ENCODE measurements around the gene COL6A2. TPM values are rescaled to one million over a fixed set of nuclear protein-coding genes. Genes with fewer than 3 reads are reported as not detected.
A peak's percentile ranks its signal among the peaks of the same experiment; 100 is the strongest.
"Not testable (repeated sequence)": the region's sequence is repeated elsewhere in the genome, so short reads cannot be mapped to it uniquely, and the experiment has no call there.

COL6A2 gene
- total and polyA plus RNA-seq, 8 donors: 362 to 647 (median 447) TPM

DNA sequence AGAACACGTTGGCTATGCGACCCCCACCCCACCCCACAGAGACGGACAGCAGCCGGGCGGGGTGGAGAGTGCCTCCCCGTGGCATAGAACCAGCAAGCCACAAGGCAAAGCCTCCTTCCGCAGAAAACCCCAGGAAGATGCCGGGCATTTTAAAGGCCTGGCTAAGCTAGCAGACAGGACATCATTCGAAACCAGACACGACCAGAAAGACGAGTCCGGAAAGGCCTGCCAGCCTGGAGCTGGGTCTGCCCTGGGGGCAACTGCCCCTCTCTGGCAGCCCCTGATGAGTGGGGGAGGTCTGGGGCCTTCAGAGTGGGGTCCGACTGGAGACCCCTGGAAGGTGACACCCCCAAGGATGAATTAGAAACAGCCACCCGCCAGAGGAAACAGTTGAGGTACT, 48.9 kb downstream of the COL6A2 start:
- Histone ChIP-seq H3K9me3 (peaks cover 0 to 3% of the 10 kb centered on the region in 2 donors), H3K36me3 (no peaks in the 10 kb centered on the region), H3K27me3 (peaks cover 0 to 6% of the 10 kb centered on the region in 2 donors), H3K4me1 (peaks cover 0 to 6% of the 10 kb centered on the region in 2 donors), H3K4me3 (no peak overlapping the region), H3K27ac (no peak overlapping the region)
- TF ChIP-seq CTCF (IDR thresholded peaks at IDR 0.05): no peak
- peak in 1 of 4 donors; percentile 28 for DNase-seq
- ATAC-seq: no peak
- intact Hi-C loops (cut with DNase I): no loop called here

DNA sequence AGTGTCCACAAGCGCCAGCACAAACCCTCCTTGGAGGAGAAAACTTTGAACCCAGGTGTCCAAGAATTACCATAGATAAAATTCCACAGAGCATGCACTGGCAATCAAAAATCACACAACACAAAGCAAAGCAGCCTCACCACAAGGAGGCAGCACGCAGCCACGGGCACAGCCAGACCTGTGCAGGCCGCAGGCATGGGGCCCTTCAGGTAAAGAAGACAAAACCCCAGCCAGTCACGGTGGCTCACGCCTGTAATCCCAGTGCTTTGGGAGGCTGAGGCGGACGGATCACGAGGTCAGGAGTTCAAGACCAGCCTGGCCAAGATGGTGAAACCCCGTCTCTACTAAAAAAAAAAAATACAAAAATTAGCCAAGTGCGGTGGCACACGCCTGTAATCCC, 49.5 kb downstream of the COL6A2 start:
- H3K27me3 ChIP-seq; H3K36me3 ChIP-seq; H3K4me3 ChIP-seq; intact Hi-C loops (cut with DNase I); H3K9me3 ChIP-seq; H3K4me1 ChIP-seq; H3K27ac ChIP-seq: not testable (repeated sequence)
- DNase-seq (peak in 1 of 4 donors; percentile 61), ATAC-seq (peak; percentile 31)

- no peak for TF ChIP-seq CTCF (IDR thresholded peaks at IDR 0.05)
- no peak overlapping the region for H3K27ac ChIP-seq
- peaks cover 0 to 13% of the 10 kb centered on the region in 2 donors for H3K27me3 ChIP-seq
- H3K4me3 ChIP-seq: no peak overlapping the region
- H3K9me3 ChIP-seq: no peaks in the 10 kb centered on the region
- peaks cover 0 to 7% of the 10 kb centered on the region in 2 donors for H3K4me1 ChIP-seq
- no peak for ATAC-seq
- H3K36me3 ChIP-seq: no peaks in the 10 kb centered on the region
- no peak for DNase-seq
- intact Hi-C loops (cut with DNase I): no loop called here
These were observed 50.2 kb downstream of the COL6A2 start for GRCh38 chr21:46148106-46148505.

DNA sequence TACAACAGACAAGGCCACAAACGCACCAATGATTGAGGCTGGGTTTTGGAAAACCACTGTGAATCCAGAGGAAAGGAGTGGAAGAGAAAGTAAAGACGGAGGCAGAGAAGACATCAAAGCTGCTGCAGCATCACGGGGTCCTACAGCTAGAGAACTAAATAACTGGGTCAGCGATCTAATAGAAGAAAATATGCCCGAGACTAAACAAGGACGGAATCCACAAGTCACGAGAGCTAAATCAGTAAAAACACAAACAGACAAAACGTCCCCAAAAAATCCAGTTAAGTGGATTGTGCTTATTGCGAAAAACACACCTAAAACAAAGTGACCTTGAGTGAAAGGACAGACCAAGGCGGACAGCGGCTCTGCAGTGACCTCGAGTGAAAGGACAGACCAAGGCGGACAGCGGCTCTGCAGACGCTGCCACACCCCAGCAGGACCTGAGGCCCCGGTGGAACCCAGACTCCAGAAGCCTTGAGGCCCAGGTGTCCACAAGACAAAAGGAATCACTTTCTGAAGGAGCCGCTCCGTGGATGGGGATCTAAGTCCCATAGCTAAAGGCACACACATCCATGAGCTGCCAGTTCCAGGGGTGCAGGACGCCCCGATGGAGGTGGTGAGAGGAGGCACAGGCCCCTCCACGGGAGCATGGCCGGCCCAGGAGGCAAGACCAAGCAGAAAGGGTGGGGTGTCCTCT, 51.4 kb downstream of the COL6A2 start:
- Histone ChIP-seq H3K4me3 (no peak overlapping the region), H3K36me3 (no peaks in the 10 kb centered on the region), H3K27me3 (peaks cover 0 to 15% of the 10 kb centered on the region in 2 donors), H3K9me3 (no peaks in the 10 kb centered on the region), H3K27ac (no peak overlapping the region), H3K4me1 (peaks cover 0 to 7% of the 10 kb centered on the region in 2 donors)
- intact Hi-C loops (cut with DNase I): no loop called here
- no peak for TF ChIP-seq CTCF (IDR thresholded peaks at IDR 0.05)
- ATAC-seq (no peak), DNase-seq (peak in 2 of 4 donors; percentile 27 to 74)

- H3K9me3 ChIP-seq: no peaks in the 10 kb centered on the region
- ATAC-seq: no peak
- no peak for TF ChIP-seq CTCF (IDR thresholded peaks at IDR 0.05)
These were observed 52.2 kb downstream of the COL6A2 start for GRCh38 chr21:46150073-46150472.

More at GRCh38 chr21:46150073-46150472, 52.2 kb downstream of the COL6A2 start:
- Histone ChIP-seq H3K27ac (no peak overlapping the region), H3K36me3 (no peaks in the 10 kb centered on the region), H3K4me1 (peaks cover 0 to 7% of the 10 kb centered on the region in 2 donors), H3K27me3 (peaks cover 0 to 15% of the 10 kb centered on the region in 2 donors), H3K4me3 (no peak overlapping the region)
- intact Hi-C loops (cut with DNase I): no loop called here
- peak in 1 of 4 donors; percentile 70 for DNase-seq
